Lung microvascular endothelial cell (primary cell): Measurements from ENCODE around the gene GNAT2. TPM values are rescaled to one million over a fixed set of nuclear protein-coding genes. Genes with fewer than 3 reads are reported as not detected.

Experiments used
- DNase-seq, 2 donors: peaks; one replicate each; pipeline versions ENCODE4 v3.0.0 to v3.0.0-alpha.2; 2010; ENCODE audit warnings: low read depth in 2 of 2
- total RNA-seq: library from RNA; depleted of rRNA; stranded (reverse); fragments of >200 nt; gene quantifications from 2 replicates; pipeline ENCODE4 v1.2.1, GENCODE V29; 2014

GNAT2 gene
- total RNA-seq, 1 donor from 2014 or later = under 0.01 TPM

- no peak for DNase-seq
These were observed 8.7 kb downstream of the GNAT2 start for GRCh38 chr1:109610609-109611307.

GRCh38 chr1:109609881-109610280, 9.5 kb downstream of the GNAT2 start:
- DNase-seq = no peak

GRCh38 chr1:109605381-109605780, 14.0 kb downstream of the GNAT2 start:
- DNase-seq = no peak

GRCh38 chr1:109603229-109603628, 16.2 kb downstream of the GNAT2 start:
- DNase-seq = no peak

GRCh38 chr1:109598655-109599054, 20.8 kb downstream of the GNAT2 start:
- peak in 1 of 2 donors; percentile 29 for DNase-seq

GRCh38 chr1:109598156-109598555, 21.3 kb downstream of the GNAT2 start:
- no peak for DNase-seq

GRCh38 chr1:109595531-109595930, 23.9 kb downstream of the GNAT2 start:
- peak in 1 of 2 donors; percentile 41 for DNase-seq

GRCh38 chr1:109592916-109593315, 26.5 kb downstream of the GNAT2 start:
- DNase-seq = no peak

GRCh38 chr1:109589679-109590078, 29.7 kb downstream of the GNAT2 start:
- DNase-seq = no peak

GRCh38 chr1:109589177-109589576, 30.2 kb downstream of the GNAT2 start:
- no peak for DNase-seq

GRCh38 chr1:109586055-109586454, 33.4 kb downstream of the GNAT2 start:
- DNase-seq = no peak

GRCh38 chr1:109584766-109585165, 34.6 kb downstream of the GNAT2 start:
- no peak for DNase-seq

GRCh38 chr1:109582021-109582420, 37.4 kb downstream of the GNAT2 start:
- no peak for DNase-seq

GRCh38 chr1:109579491-109579890, 39.9 kb downstream of the GNAT2 start:
- DNase-seq = no peak

- DNase-seq = peak in 1 of 2 donors; percentile 22
These were observed 40.4 kb downstream of the GNAT2 start for GRCh38 chr1:109578947-109579443.

GRCh38 chr1:109573785-109574184, 45.6 kb downstream of the GNAT2 start:
- DNase-seq = no peak

- peak in 1 of 2 donors; percentile 30 for DNase-seq
These were observed 49.0 kb downstream of the GNAT2 start for GRCh38 chr1:109570414-109570813.

- peak; percentile 28 to 41 for DNase-seq
These were observed 50.1 kb downstream of the GNAT2 start for GRCh38 chr1:109569323-109569722.

- no peak for DNase-seq
These were observed 51.3 kb downstream of the GNAT2 start for GRCh38 chr1:109567877-109568672.

GRCh38 chr1:109566982-109567381, 52.4 kb downstream of the GNAT2 start:
- no peak for DNase-seq

- DNase-seq = no peak
These were observed 54.2 kb downstream of the GNAT2 start for GRCh38 chr1:109565241-109565640.

- no peak for DNase-seq
These were observed 55.1 kb downstream of the GNAT2 start for GRCh38 chr1:109564194-109564878.
